Heart left ventricle (tissue), 13 donors: Measurements from ENCODE around the gene HIPK2.

Experiments used
- CTCF ChIP-seq, 12 donors: fragments of 200-600 bp; sonication (generic) in 4 of 12; IDR thresholded peaks; one replicate each; pipeline versions ENCODE4 v1.5.0 to v1.8.0; 2018 to 2022; ENCODE audit warnings: antibody characterized with exemption in 12 of 12, mild to moderate bottlenecking in 5 of 12
- POLR2A ChIP-seq, 2 donors: fragments of 450-650 bp; IDR thresholded peaks; one replicate each; pipeline ENCODE4 v1.6.1; 2017; ENCODE audit warnings: antibody characterized with exemption in 2 of 2, mild to moderate bottlenecking in 2 of 2, moderate library complexity in 2 of 2
- donor health status: ischemic (EF 13 %, LVEDD 7.1; RV severe dilation, severe dysfunction).
- donor health status: DM: no; HTN: yes; CAD: no.
- donor health status: DM: no; HTN: no; CAD: no.
- donor health status: ischemic (EF 25% LVEDD 6.9; RV normal size, moderate dysfunction).
- donor health status: ischemic (EF 25% LVEDD 5.7; RV mildly dilated, moderate dysfunction).
- donor health status: ischemic (EF 35%, LVEDD 5.7; RV mildly dilated, moderate dysfunction).
- donor health status: nonischemic (EF 11% LVEDD 7.7; RV severe dilation, severe dysfunction).
- donor health status: DM: yes; HTN: yes; CAD: no.
- donor health status: PGD.
- donor health status: ischemic (EF 29% LVEDD 5.4; RV normal size, mild dysfunction).
- donor health status: nonischemic (EF 23%, LVEDD 6.1; RV moderate dilation, normal function).

- TF ChIP-seq CTCF (IDR thresholded peaks at IDR 0.05) (no peak), POLR2A (IDR thresholded peaks at IDR 0.05) (no peak)
Measured at GRCh38 chr7:139720186-139720585, 57.6 kb downstream of the HIPK2 start.
